Stimulated activated CD8-positive, alpha-beta memory T cell treated with anti-CD3 and anti-CD28 coated beads, Interleukin-4, amount 100 ng/mL, for 1 hour (primary cell): Measurements from ENCODE around the gene DOCK6.
"Not testable (repeated sequence)": the region's sequence is repeated elsewhere in the genome, so short reads cannot be mapped to it uniquely, and the experiment has no call there.

Experiments used
- DNase-seq, 2 donors: peaks; one replicate each; pipeline ENCODE4 v3.0.0-alpha.2; 2020; ENCODE audit warnings: low read depth in 2 of 2, low spot score in 1 of 2

Gene DOCK6

DNA sequence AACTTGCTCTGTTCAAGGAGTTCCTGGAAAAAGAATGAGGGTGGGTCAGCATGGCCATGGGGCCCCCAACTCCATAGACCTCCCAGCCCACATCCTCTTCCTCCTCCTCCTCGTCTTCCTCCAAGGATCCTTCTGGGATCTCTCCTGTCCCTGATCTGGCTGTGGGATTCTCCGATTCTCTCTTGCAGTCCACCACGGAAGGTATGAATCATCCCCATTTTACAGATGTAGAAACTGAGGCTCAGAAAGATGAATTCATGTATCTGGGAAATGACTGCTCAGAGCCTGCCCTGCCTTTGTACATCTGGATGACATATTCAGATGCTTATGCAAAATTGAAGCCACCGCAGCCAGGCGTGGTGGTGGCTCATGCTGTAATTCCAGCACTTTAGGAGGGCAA, 62.8 kb downstream of the DOCK6 start:
- no peak for DNase-seq

GRCh38 chr19:11198769-11199424, 63.4 kb downstream of the DOCK6 start:
- no peak for DNase-seq

DNA sequence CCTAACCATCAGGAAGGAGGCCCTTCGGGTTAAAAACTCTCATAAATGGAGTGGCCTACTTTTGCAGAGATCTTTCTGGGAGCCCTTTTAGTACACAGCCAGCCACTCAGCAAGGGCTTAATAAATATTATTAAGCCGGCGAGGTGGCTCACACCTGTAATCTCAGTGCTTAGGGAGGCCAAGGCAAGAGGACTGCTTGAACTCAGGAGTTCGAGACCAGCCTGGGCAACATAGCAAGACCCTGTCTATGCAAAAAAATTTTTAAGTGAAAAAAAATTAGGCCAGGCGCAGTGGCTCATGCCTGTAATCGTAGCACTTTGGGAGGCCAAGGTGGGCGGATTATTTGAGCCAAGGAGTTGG, 64.2 kb downstream of the DOCK6 start:
- no peak for DNase-seq

GRCh38 chr19:11197291-11198174, 64.8 kb downstream of the DOCK6 start, which contains the start of gene KANK2:
Gene KANK2, minus strand, starts transcription at chr19:11197545. Its CDS starts 3,034 bp downstream, at chr19:11194511.
- DNase-seq: peak; percentile 42 to 45

DNA sequence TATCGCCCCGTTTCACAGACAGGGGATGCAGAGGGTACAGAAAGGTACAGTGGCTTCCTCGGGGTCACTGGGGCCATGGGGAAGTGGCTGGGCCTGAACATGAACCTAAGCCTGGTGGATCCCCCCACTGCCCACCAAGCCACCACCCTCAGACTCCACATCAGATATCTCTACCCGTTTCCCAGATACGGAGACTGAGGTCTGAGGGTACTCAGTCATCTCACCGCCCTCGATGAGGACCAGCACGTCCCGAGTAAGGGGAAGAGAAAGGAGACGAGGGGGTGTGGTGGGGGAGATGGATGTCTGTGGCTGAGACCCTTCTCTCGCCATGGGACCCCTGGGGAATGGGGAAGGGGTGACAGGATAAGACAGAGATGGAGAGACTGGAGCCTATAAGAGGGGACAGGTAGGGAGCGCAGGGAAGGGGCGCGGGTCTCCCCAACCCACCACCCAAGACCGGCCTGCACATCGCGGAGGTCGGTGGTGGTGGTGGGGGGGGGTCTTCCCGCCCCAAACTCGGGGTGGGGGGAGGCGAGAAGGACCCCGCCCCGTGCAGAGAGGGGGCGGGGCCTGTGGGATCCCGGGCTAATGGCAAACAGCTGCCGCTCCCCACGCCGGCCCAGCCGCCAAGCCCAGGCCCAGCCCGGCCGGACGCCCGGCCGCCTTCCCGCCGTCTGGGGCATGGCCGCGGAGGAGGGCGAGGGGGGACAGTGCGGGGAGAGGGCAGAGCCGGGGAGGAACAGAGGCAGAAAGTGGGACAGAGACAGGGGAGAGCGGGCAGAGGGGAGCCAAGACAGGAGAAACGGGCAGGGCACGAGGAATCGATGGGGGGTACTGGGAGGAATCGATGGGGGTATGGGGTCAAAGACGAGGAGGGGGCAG, 65.7 kb downstream of the DOCK6 start:
- DNase-seq: no peak

GRCh38 chr19:11195681-11196080, 66.6 kb downstream of the DOCK6 start:
- no peak for DNase-seq

DNA sequence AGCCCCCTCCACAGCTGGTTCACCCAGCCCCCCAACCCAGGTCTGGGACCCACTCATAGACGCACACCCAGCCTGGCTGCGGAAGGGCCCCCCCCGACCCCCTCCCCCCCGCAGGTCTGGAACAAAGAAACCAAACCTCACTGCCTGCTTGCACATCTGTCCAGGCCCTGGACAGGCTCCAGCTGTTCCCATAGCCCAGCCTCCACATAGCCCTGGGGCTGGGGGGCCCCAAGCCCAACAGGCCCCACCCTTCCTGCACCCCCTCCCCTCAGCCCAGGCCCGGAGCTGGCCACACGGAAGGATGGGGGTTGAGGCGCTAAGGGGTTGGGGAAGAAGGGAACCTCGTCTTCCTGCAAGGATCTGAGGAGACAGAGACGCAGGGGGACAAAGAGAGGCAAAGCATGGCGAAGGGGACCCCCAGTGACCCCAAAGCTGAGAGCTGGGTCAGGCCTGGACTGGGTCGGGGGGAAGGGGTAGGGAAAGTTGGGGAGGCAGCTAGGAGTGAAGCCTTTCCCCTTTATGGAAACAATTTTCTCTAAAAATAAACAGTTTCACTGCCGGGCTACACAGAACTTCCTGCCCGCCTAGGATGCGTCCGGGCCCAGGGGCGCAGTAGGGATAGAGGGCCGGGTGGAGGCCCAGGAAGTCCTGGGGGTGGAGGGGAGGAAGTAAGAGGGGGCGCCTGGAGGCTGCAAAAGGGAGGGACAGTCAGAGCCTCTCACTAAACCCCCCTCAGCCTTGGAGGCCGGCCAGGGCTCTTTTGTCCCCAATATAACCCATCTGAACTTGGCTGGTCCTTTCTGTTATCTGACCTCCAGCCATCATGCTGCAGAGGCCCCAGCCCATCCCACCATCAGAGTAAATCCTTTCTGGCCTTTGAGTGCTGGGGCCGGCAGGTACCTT, 67.4 kb downstream of the DOCK6 start:
- no peak for DNase-seq

- no peak for DNase-seq
Measured at GRCh38 chr19:11194173-11194572, 68.2 kb downstream of the DOCK6 start.

DNA sequence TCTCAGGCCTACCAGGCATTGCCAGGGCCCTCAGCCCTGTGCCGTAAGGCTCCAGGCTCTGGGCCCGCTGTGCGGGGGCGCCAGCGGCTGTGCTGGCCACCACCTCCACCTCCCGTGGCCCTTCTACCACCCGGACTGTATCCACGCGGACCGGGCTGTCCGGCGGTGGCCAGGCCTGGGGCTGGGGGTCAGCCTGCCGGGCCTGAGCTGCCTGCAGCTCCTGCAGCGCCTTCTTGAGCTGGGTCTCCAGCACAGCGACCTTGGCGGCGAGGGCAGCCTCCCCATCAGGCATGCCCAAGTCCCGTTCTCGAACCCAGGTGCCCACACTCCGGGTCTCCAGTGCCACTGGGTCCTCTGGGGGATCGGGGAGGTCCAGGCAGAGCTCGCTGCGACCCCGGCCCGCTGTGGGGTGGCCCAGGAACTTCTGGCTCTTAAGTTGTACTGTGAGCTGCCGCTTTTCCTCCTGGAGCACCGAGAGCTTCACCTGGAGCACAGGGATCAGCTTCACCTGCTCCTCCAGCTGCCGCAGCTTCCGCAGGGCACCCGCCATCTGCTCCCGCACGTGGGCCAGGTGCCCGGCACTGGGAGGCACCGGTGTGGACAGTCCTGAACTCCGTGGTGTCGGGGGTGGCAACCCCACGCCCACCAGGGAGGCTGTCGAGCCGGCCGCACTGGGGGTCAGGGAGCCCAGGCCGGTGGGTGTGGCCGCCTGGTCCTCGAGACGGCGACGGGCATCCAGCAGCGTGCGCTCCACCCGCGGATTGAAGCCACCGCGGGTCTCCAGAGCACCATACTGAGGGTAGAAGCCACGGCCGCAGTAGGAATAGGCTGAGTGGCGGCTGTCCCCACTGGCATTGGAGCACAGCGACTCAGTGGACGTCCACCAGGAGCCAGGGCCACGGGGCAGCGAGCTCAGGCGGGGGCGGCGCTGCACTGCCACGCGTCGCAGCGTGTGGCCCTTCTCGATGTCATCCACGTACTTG, 69.1 kb downstream of the DOCK6 start:
- DNase-seq: no peak

- DNase-seq: no peak
Measured at GRCh38 chr19:11191934-11192333, 70.4 kb downstream of the DOCK6 start.

DNA sequence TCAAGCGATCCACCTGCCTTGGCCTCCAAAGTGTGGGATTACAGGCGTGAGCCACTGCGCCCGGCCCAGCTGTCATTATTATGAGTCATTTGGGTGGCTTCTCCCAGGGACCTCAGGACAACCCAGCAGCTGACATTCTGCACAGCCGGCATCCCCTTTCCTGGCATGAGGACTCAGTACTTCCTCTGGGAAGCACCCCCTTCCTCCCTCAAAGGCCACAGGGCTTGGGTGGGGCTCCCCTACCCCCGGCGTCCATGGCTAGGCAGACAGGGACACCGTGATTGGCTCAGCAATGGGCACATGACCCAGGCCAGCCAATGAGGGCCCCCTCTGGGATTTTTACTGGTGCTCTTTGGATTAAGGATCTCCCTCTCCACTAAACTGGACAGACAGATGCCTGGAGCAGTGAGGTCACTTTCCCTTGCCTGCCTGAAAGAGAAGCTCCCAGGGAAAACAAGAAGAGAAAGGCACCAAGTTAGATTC, 71.0 kb downstream of the DOCK6 start:
- no peak for DNase-seq

DNA sequence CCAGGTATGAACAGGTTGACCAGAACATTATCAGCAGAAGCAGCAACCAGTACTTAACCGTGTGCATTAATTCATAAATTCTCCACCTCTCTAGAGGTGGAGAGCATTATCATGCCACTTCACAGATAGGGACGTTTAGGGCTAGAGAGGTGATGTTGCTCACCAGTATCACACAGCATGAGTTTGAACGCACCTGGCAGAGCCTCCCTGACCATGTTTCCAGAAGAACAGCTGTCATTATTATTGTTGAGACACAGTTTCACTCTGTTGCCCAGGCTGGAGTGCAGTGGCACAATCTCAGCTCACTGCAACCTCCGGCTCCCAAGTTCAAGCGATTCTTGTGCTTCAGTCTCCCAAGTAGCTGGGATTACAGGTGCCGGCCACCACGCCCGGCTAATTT, 71.8 kb downstream of the DOCK6 start:
- no peak for DNase-seq

DNA sequence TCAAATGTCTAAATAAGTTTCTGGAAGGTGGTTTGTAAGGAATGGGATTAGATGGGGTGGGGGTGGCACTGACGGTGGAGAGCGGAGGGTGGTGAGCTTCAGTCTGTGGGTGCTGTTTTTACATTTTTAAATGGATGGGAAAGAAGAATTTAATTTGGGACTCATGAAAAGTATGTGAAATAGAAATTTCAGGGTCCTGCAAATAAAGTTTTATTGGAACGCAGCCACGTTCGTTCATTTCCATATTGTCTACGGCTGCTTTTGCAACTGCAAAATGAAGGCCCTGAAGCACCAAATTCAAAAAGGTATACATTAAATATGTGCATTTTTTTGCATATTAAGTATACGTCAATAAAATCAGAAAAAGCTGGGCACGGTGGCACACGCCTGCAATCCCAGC, 74.9 kb downstream of the DOCK6 start:
- no peak for DNase-seq

- no peak for DNase-seq
Measured at GRCh38 chr19:11182994-11183393, 79.3 kb downstream of the DOCK6 start.

DNA sequence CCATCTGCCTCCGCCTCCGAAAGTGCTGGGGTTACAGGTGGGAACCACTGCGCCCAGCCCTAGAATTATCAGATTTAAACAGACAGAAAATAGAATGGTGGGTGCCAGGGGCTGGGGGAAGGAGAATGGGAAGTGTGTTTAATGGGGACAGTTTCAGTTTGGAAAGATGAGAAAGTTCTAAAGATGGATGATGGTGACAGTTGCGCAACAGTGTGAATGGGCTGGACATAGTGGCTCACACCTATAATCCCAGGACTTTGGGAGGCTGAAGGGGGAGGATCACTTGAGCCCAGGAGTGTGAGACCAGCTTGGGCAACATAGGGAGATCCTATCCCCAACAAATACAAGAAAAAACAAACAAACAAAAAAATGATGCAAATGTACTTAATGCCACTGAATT, 80.8 kb downstream of the DOCK6 start:
- no peak for DNase-seq

- not testable (repeated sequence) for DNase-seq
Measured at GRCh38 chr19:11180975-11181374, 81.3 kb downstream of the DOCK6 start.

DNA sequence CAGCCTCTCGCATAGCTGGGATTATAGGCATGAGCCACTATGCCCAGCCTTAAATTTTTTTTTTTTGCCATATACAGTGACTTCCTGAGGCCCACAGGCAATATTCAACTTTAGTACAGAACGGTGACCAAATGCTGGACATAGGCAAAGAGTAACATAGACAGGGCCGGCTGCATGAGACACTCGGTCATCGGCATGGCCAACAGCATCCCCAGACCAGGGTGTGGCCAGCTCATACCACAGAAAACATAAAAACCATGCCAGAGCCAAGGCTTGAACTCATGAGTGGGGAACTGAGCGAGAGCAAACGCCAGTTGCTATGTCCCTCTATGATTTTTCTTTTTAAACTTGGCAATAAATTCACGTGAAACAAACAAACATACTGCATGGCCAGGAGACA, 82.0 kb downstream of the DOCK6 start:
- DNase-seq: no peak

GRCh38 chr19:11179716-11180297, 82.5 kb downstream of the DOCK6 start:
- no peak for DNase-seq

- not testable (repeated sequence) for DNase-seq
Measured at GRCh38 chr19:11179145-11179465, 83.2 kb downstream of the DOCK6 start.
